Endothelial cell of umbilical vein (primary cell): ENCODE measurements around the gene ADAMTSL3. TPM values are rescaled to one million over a fixed set of nuclear protein-coding genes. Genes with fewer than 3 reads are reported as not detected.

Experiments
- BruUV-seq: library from RNA; stranded (reverse); fragments of 400-500 nt; replicated peaks from 2 replicates; lab custom pipeline; 2021; lab: Mats Ljungman, UMichigan
- CTCF ChIA-PET: fragments of 300-600, 350-600 bp; sonication (Branson Sonifier 250); formaldehyde crosslinking; loops from one replicate; lab custom pipeline; 2021; ENCODE audit warnings: antibody characterized with exemption, inconsistent platforms; lab: Charles Lee
- POLR2A ChIA-PET: fragments of 300-600, 350-600 bp; sonication (Branson Sonifier 250); formaldehyde crosslinking; loops from one replicate; lab custom pipeline; 2021; ENCODE audit warnings: antibody characterized with exemption, inconsistent platforms; lab: Charles Lee
- DNase-seq: peaks from one replicate; pipeline ENCODE4 v3.0.0-alpha.2; 2011; ENCODE audit warnings: low read depth, low spot score
- FAIRE-seq: peaks from 2 replicates; lab custom pipeline; 2011; peaks lifted over from hg19 to GRCh38; lab: Jason Lieb, UNC
- H2AFZ ChIP-seq: 2 replicates; pipeline ENCODE4 v1.6.0; 2012; ENCODE audit warnings: low read depth, low read length, control low read depth, inconsistent platforms
- H3K27ac ChIP-seq: 2 replicates; pipeline ENCODE4 v1.5.1; 2011; ENCODE audit warnings: low read depth, mild to moderate bottlenecking, control low read depth, low read length, moderate library complexity; ENCODE audit not compliant: insufficient read depth
- H3K27me3 ChIP-seq, 2 experiments: 2 replicates each; pipeline versions ENCODE4 v1.6.0 to v1.6.1; 2011; ENCODE audit warnings: low read length in 2 of 2, mixed read lengths in 1 of 2; ENCODE audit not compliant: control insufficient read depth in 2 of 2, insufficient read depth in 2 of 2
- H3K36me3 ChIP-seq, 2 experiments: 2 replicates in 1 of 2; 3 replicates in 1 of 2; pipeline ENCODE4 v1.5.1; 2011; ENCODE audit warnings: low read length in 2 of 2, mild to moderate bottlenecking in 1 of 2, moderate library complexity in 1 of 2; ENCODE audit not compliant: control insufficient read depth in 2 of 2, insufficient read depth in 2 of 2; ENCODE audit errors: extremely low read depth in 1 of 2
- H3K4me1 ChIP-seq: 3 replicates; pipeline ENCODE4 v1.5.1; 2011; ENCODE audit warnings: mild to moderate bottlenecking, low read length; ENCODE audit not compliant: control insufficient read depth, insufficient read depth; ENCODE audit errors: extremely low read depth
- H3K4me2 ChIP-seq: 2 replicates; pipeline ENCODE4 v1.6.1; 2011; ENCODE audit warnings: low read length, control low read depth, mixed read lengths; ENCODE audit not compliant: insufficient read depth
- H3K4me3 ChIP-seq, 3 experiments: fragments of 200-600 bp in 1 of 3; sonication (generic), shearing (Covaris generic) in 1 of 3; replicated peaks in 1 of 3; 2 replicates each; pipeline ENCODE4 v1.5.1; 2011 to 2016; ENCODE audit warnings: control low read depth in 3 of 3, low read length in 3 of 3, mild to moderate bottlenecking in 2 of 3, inconsistent platforms in 1 of 3, low read depth in 1 of 3, moderate library complexity in 1 of 3; ENCODE audit not compliant: insufficient read depth in 1 of 3
- H3K79me2 ChIP-seq: 2 replicates; pipeline ENCODE4 v1.6.0; 2012; ENCODE audit warnings: low read length, inconsistent platforms; ENCODE audit not compliant: control insufficient read depth, insufficient read depth
- H3K9ac ChIP-seq: replicated peaks from 2 replicates; pipeline ENCODE3; 2011; ENCODE audit warnings: low read length, control low read depth; ENCODE audit not compliant: insufficient read depth; ENCODE audit errors: extremely low read depth
- H3K9me1 ChIP-seq: replicated peaks from 3 replicates; pipeline ENCODE4 v1.6.0; 2011; ENCODE audit warnings: mild to moderate bottlenecking, low read length; ENCODE audit not compliant: control insufficient read depth, insufficient read depth; ENCODE audit errors: extremely low read depth
- H3K9me3 ChIP-seq: replicated peaks from 2 replicates; pipeline ENCODE4 v1.5.1; 2012; ENCODE audit warnings: low read length, inconsistent platforms; ENCODE audit not compliant: control insufficient read depth, insufficient read depth
- H4K20me1 ChIP-seq: replicated peaks from 2 replicates; pipeline ENCODE3; 2011; ENCODE audit warnings: mild to moderate bottlenecking, low read length; ENCODE audit not compliant: control insufficient read depth, insufficient read depth; ENCODE audit errors: extremely low read depth
- EZH2 ChIP-seq: IDR thresholded peaks from 2 replicates; pipeline ENCODE4 v1.6.1; 2012; ENCODE audit warnings: borderline replicate concordance, low read depth, mild to moderate bottlenecking, moderate library complexity, low read length, inconsistent platforms; ENCODE audit not compliant: severe bottlenecking
- FOS ChIP-seq: IDR thresholded peaks from 2 replicates; pipeline ENCODE4 v1.6.1; 2011; ENCODE audit warnings: mild to moderate bottlenecking, low read length, moderate library complexity, borderline replicate concordance; ENCODE audit not compliant: insufficient read depth
- GATA2 ChIP-seq: IDR thresholded peaks from 2 replicates; pipeline ENCODE4 v1.7.0; 2011; ENCODE audit warnings: low read depth, mild to moderate bottlenecking, moderate library complexity, mixed read lengths, low read length; ENCODE audit not compliant: insufficient read length, insufficient read depth
- JUN ChIP-seq: IDR thresholded peaks from 2 replicates; pipeline ENCODE4 v1.6.1; 2011; ENCODE audit warnings: borderline replicate concordance, low read depth; ENCODE audit not compliant: insufficient read length, insufficient read depth
- MAX ChIP-seq: IDR thresholded peaks from 2 replicates; pipeline ENCODE4 v1.6.1; 2011; ENCODE audit not compliant: insufficient read depth, insufficient read length
- MYC ChIP-seq: IDR thresholded peaks from one replicate; pipeline ENCODE4 v1.6.1; 2011; ENCODE audit warnings: mild to moderate bottlenecking, low read depth, low read length
- POLR2A ChIP-seq: IDR thresholded peaks from 2 replicates; pipeline ENCODE4 v1.6.1; 2012; ENCODE audit warnings: low read depth, mild to moderate bottlenecking, control low read depth, low read length
- POLR2AphosphoS5 ChIP-seq: IDR thresholded peaks from 2 replicates; pipeline ENCODE4 v1.6.1; 2012; ENCODE audit warnings: low read depth, mild to moderate bottlenecking, control low read depth, low read length, moderate library complexity; ENCODE audit not compliant: insufficient read depth
- dilution Hi-C: fragments of 300-500 bp; cut with MboI; formaldehyde crosslinking; loops from one replicate; pipeline ENCODE4 v1.15.0; 2019; ENCODE audit warnings: low sequenced_read_pairs; ENCODE audit not compliant: extremely low pct_ligation_motif_present
- intact Hi-C: fragments of 100-400 bp; cut with micrococcal nuclease; formaldehyde crosslinking; loops from one replicate; pipeline ENCODE4 v1.10.0; 2022
- polyA plus RNA-seq, 4 experiments: library from polyadenylated mRNA; depleted of rRNA in 3 of 4; stranded (reverse) in 3 of 4; unstranded in 1 of 4; fragments of >200 nt; gene quantifications; 2 replicates each; pipeline versions ENCODE4 v1.2.1 to v1.2.3, GENCODE V29; 2011 to 2012; ENCODE audit warnings: missing spikeins in 1 of 4
- total RNA-seq: library from RNA; stranded (reverse); gene quantifications from 2 replicates; pipeline ENCODE4 v1.2.3, GENCODE V29; 2021
- TF ChIP-seq, protein P1 (sequence below), 2 donors: IDR thresholded peaks; 1 replicate in 1 of 2; 2 replicates in 1 of 2; pipeline ENCODE4 v1.5.1; 2011; ENCODE audit warnings: low read length in 2 of 2, mild to moderate bottlenecking in 2 of 2, moderate library complexity in 2 of 2, control low read depth in 1 of 2, inconsistent platforms in 1 of 2, low read depth in 1 of 2; ENCODE audit not compliant: insufficient read depth in 1 of 2; ENCODE audit errors: extremely low read depth in 1 of 2

The ADAMTSL3 gene
- total and polyA plus RNA-seq, 2 donors (not counting 3 experiments of a cell fraction or from before 2014, with no cell fraction given), result not detected

GRCh38 chr15:83697716-83698115 is 43.8 kb downstream of the ADAMTSL3 start:
- H3K9me1 ChIP-seq, result no peaks in the 10 kb centered on the region
- H3K27me3 ChIP-seq, result no peaks in the 10 kb centered on the region
- peaks cover 2% of the 10 kb centered on the region for H3K9me3 ChIP-seq
- BruUV-seq, result no TSS peak
- ChIA-PET POLR2A (no interaction called here), CTCF (no interaction called here)
- no peaks in the 10 kb centered on the region for H3K4me1 ChIP-seq
- no peak for FAIRE-seq
- TF ChIP-seq JUN (no peak), POLR2A (no peak), POLR2AphosphoS5 (no peak), GATA2 (no peak), FOS (no peak), EZH2 (no peak), MYC (no peak)
- H4K20me1 ChIP-seq, result no peaks in the 10 kb centered on the region
- DNase-seq, result no peak
- no peak overlapping the region for H3K4me3 ChIP-seq
- no peak overlapping the region for H3K9ac ChIP-seq
- H3K79me2 ChIP-seq, result no peaks in the 10 kb centered on the region
- no peak overlapping the region for H3K27ac ChIP-seq
- no peak overlapping the region for H2AFZ ChIP-seq
- H3K36me3 ChIP-seq, result no peaks in the 10 kb centered on the region
- intact Hi-C loops, result no loop called here
- dilution Hi-C loops, result no loop called here
- H3K4me2 ChIP-seq, result no peak overlapping the region

DNA sequence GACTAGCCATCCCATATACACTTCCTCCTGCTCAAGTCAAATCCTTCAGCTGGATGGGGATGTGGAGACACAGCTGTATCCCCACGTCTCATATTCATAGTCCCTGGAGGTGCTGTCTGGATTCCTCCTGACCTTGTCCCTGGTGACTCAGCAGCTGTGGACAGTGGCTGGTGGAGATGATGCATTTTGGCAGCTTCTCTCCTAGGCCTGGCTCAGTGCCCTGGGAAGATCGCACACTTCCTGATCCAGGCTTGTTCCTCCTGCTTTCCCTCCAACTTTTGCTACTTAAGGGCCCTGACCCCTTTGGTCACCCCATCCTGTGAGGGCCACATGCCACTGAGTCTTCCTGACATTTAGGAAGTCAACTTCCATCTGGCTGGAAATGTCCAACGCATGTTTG is 44.4 kb downstream of the ADAMTSL3 start:
- Histone ChIP-seq H3K79me2 (no peaks in the 10 kb centered on the region), H3K4me2 (no peak overlapping the region), H2AFZ (no peak overlapping the region), H3K9ac (no peak overlapping the region), H3K4me3 (no peak overlapping the region), H3K36me3 (no peaks in the 10 kb centered on the region), H4K20me1 (no peaks in the 10 kb centered on the region), H3K27me3 (no peaks in the 10 kb centered on the region), H3K4me1 (no peaks in the 10 kb centered on the region), H3K27ac (no peak overlapping the region), H3K9me1 (no peaks in the 10 kb centered on the region), H3K9me3 (peaks cover 2% of the 10 kb centered on the region)
- CTCF ChIA-PET, result no interaction called here
- FAIRE-seq (no peak), DNase-seq (no peak)
- BruUV-seq, result no TSS peak
- dilution Hi-C loops, result no loop called here
- TF ChIP-seq JUN (no peak), MAX (no peak), POLR2AphosphoS5 (no peak), FOS (no peak), EZH2 (no peak), GATA2 (no peak), MYC (no peak), POLR2A (no peak)
- TF ChIP-seq, protein P1, sequence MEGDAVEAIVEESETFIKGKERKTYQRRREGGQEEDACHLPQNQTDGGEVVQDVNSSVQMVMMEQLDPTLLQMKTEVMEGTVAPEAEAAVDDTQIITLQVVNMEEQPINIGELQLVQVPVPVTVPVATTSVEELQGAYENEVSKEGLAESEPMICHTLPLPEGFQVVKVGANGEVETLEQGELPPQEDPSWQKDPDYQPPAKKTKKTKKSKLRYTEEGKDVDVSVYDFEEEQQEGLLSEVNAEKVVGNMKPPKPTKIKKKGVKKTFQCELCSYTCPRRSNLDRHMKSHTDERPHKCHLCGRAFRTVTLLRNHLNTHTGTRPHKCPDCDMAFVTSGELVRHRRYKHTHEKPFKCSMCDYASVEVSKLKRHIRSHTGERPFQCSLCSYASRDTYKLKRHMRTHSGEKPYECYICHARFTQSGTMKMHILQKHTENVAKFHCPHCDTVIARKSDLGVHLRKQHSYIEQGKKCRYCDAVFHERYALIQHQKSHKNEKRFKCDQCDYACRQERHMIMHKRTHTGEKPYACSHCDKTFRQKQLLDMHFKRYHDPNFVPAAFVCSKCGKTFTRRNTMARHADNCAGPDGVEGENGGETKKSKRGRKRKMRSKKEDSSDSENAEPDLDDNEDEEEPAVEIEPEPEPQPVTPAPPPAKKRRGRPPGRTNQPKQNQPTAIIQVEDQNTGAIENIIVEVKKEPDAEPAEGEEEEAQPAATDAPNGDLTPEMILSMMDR (IDR thresholded peaks at IDR 0.05; ENCODE audit: extremely low read depth in 1 of 2, insufficient read depth in 1 of 2, low read depth in 1 of 2, low read length in 2 of 2), result no peak
- intact Hi-C loops, result no loop called here
- POLR2A ChIA-PET, result no interaction called here
